GF-D8 (cell line): Measurements from ENCODE around the gene STYXL1.
"Not testable (repeated sequence)": the region's sequence is repeated elsewhere in the genome, so short reads cannot be mapped to it uniquely, and the experiment has no call there.

Experiments
- DNase-seq: peaks from one replicate; lab custom pipeline; 2025; lab: John Stamatoyannopoulos, UW

STYXL1 gene

GRCh38 chr7:76047811-76048667 lies at the start of gene STYXL1, which contains the start of gene MDH2:
Gene STYXL1 (minus strand): TSS chr7:76048000. CDS start chr7:76030523, 17,477 bp downstream.
Gene MDH2 (plus strand): TSS chr7:76048106. CDS start chr7:76048161, 55 bp downstream.
- peak; percentile 91 for DNase-seq

- DNase-seq: no peak
Observed at GRCh38 chr7:76095908-76096307, 48.1 kb upstream of the STYXL1 start.

GRCh38 chr7:76094326-76094725 lies 46.5 kb upstream of the STYXL1 start:
- not testable (repeated sequence) for DNase-seq

- not testable (repeated sequence) for DNase-seq
Observed at GRCh38 chr7:76093531-76093930, 45.7 kb upstream of the STYXL1 start.

GRCh38 chr7:76091506-76091905 lies 43.7 kb upstream of the STYXL1 start:
- DNase-seq: no peak

GRCh38 chr7:76089865-76090475 lies 42.2 kb upstream of the STYXL1 start:
- DNase-seq: no peak

GRCh38 chr7:76087362-76087791 lies 39.6 kb upstream of the STYXL1 start:
- DNase-seq: not testable (repeated sequence)

GRCh38 chr7:76086070-76086469 lies 38.3 kb upstream of the STYXL1 start:
- DNase-seq: no peak

GRCh38 chr7:76084115-76084514 lies 36.3 kb upstream of the STYXL1 start:
- not testable (repeated sequence) for DNase-seq

GRCh38 chr7:76080204-76080603 lies 32.4 kb upstream of the STYXL1 start:
- no peak for DNase-seq

GRCh38 chr7:76077435-76077834 lies 29.6 kb upstream of the STYXL1 start:
- peak; percentile 88 for DNase-seq

GRCh38 chr7:76076995-76077394 lies 29.2 kb upstream of the STYXL1 start:
- no peak for DNase-seq

GRCh38 chr7:76074972-76075370 lies 27.2 kb upstream of the STYXL1 start:
- DNase-seq: no peak

GRCh38 chr7:76074306-76074971 lies 26.6 kb upstream of the STYXL1 start:
- no peak for DNase-seq

- DNase-seq: no peak
Observed at GRCh38 chr7:76073335-76073990, 25.7 kb upstream of the STYXL1 start.

- DNase-seq: no peak
Observed at GRCh38 chr7:76072243-76073148, 24.7 kb upstream of the STYXL1 start.

GRCh38 chr7:76071316-76072242 lies 23.8 kb upstream of the STYXL1 start:
- no peak for DNase-seq

GRCh38 chr7:76069238-76069638 lies 21.4 kb upstream of the STYXL1 start:
- DNase-seq: peak; percentile 76

GRCh38 chr7:76066716-76067503 lies 19.1 kb upstream of the STYXL1 start:
- DNase-seq: no peak
